Heart left ventricle (tissue), 13 donors: ENCODE data around the gene LYPLA2.

Source experiments
- POLR2A ChIP-seq, 2 donors: fragments of 450-650 bp; IDR thresholded peaks; one replicate each; pipeline ENCODE4 v1.6.1; 2017; ENCODE audit warnings: antibody characterized with exemption in 2 of 2, mild to moderate bottlenecking in 2 of 2, moderate library complexity in 2 of 2
- TF ChIP-seq, protein P1 (sequence below), 12 donors: fragments of 200-600 bp; sonication (generic) in 4 of 12; IDR thresholded peaks; one replicate each; pipeline versions ENCODE4 v1.5.0 to v1.8.0; 2018 to 2022; ENCODE audit warnings: antibody characterized with exemption in 12 of 12, mild to moderate bottlenecking in 5 of 12
- donor health status: ischemic (EF 13 %, LVEDD 7.1; RV severe dilation, severe dysfunction).
- donor health status: DM: no; HTN: yes; CAD: no.
- donor health status: DM: no; HTN: no; CAD: no.
- donor health status: ischemic (EF 25% LVEDD 6.9; RV normal size, moderate dysfunction).
- donor health status: ischemic (EF 25% LVEDD 5.7; RV mildly dilated, moderate dysfunction).
- donor health status: ischemic (EF 35%, LVEDD 5.7; RV mildly dilated, moderate dysfunction).
- donor health status: nonischemic (EF 11% LVEDD 7.7; RV severe dilation, severe dysfunction).
- donor health status: DM: yes; HTN: yes; CAD: no.
- donor health status: PGD.
- donor health status: ischemic (EF 29% LVEDD 5.4; RV normal size, mild dysfunction).
- donor health status: nonischemic (EF 23%, LVEDD 6.1; RV moderate dilation, normal function).

GRCh38 chr1:23795676-23796465, 4.9 kb downstream of the LYPLA2 start:
- TF ChIP-seq, protein P1, sequence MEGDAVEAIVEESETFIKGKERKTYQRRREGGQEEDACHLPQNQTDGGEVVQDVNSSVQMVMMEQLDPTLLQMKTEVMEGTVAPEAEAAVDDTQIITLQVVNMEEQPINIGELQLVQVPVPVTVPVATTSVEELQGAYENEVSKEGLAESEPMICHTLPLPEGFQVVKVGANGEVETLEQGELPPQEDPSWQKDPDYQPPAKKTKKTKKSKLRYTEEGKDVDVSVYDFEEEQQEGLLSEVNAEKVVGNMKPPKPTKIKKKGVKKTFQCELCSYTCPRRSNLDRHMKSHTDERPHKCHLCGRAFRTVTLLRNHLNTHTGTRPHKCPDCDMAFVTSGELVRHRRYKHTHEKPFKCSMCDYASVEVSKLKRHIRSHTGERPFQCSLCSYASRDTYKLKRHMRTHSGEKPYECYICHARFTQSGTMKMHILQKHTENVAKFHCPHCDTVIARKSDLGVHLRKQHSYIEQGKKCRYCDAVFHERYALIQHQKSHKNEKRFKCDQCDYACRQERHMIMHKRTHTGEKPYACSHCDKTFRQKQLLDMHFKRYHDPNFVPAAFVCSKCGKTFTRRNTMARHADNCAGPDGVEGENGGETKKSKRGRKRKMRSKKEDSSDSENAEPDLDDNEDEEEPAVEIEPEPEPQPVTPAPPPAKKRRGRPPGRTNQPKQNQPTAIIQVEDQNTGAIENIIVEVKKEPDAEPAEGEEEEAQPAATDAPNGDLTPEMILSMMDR (IDR thresholded peaks at IDR 0.05), result no peak
- TF ChIP-seq POLR2A (IDR thresholded peaks at IDR 0.05), result no peak
